GM18507 (cell line): ENCODE data around the gene ELMO1.

Experiments used
- DNase-seq: peaks from one replicate; pipeline ENCODE4 v3.0.0; 2011; ENCODE audit warnings: low read depth; ENCODE audit not compliant: insufficient read length; ENCODE audit errors: extremely low spot score
- FAIRE-seq: peaks from 2 replicates; lab custom pipeline; 2011; peaks lifted over from hg19 to GRCh38; lab: Jason Lieb, UNC

The ELMO1 gene

DNA sequence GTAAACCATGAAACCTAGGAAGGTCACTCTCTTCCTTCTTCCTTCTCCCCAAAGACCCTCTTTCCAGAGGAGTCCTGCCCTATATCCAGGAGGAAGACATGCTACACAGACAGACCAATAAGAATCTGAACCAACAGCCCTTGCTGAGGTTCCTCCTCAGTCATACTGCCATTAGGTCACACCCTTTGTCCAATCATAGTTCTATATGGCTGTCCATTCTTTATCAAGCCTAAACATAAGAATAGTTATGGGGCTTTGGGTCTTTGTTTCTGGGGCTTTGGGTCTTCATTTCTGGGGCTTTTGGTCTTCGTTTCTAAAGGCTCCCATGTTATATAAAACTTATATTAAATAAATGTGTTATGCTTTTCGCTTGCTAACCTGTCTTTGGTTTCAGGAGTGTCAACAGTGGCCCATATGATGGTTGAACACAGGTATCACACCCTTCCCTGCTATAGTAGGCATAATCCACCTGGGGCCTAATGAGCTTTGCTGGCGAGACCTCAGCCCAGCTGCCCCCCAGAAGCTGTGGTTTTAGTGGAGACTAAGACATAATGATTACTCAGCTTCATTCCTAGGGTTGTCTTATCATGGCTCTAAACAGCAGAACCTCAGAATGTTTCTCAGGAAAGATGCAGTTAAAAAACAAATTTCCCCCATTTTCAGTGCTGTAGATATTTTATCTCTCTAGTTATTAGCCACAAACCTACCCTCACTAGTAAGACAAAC is 91.6 kb downstream of the ELMO1 start:
- DNase-seq: no peak
- FAIRE-seq: no peak

DNA sequence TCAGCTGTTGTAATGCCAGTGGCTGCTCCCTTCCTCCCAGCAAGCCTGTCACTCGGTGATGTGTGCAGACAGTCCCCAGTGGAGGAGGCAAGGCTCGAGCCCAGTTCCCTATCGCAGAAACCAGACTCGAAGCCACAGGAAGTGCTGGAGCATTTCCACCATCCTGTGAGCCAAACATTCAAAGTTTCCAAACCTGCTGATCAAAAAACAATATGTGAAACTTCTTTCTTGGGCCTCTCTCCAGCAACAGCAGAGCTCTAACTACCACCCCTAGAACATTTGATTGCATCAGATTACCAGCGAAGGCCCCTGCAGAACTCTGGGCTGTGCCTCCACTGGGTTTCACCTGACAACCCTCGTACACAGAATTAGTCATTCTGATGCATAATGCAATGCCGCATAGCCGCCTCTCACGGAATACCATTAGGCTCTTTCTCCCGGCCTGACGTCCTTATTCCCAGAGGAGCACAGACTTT is 94.0 kb downstream of the ELMO1 start:
- no peak for DNase-seq

DNA sequence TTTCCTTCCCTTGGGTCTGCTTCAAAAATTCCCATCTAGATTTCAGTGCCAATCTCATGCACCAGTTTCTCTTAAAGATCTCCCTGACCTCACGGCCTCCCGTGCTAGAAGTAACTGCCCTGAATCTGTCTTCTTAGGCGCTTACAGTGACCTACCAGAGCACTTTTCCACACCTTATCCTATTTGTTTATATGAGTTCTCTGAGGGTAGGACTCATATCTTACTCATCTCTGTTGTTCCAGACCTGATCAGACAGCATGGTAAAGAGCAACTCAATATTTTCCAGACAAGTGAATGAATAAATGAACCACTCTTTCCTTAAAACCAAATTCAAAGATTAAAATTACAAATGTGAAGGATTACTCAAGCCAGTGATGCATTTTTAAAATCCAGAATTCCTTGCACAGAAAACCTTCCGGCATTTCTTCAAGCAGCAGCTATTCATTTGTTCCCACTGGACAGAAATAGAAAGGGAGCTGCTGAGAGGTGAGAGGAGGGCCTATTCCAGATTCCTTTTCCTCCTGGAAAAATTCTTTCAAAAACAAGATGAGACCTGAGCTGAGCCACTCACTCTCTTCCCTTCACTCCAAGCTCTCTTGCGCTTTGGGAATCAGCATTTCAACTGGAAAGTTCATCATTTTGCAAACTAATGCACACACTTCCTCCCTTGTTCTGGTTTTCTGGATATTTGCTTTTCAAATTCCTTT is 94.6 kb downstream of the ELMO1 start:
- FAIRE-seq: no peak
- DNase-seq: no peak

More for the DNA sequence above, 94.0 kb downstream of the ELMO1 start:
- peak; percentile 21 for FAIRE-seq

DNA sequence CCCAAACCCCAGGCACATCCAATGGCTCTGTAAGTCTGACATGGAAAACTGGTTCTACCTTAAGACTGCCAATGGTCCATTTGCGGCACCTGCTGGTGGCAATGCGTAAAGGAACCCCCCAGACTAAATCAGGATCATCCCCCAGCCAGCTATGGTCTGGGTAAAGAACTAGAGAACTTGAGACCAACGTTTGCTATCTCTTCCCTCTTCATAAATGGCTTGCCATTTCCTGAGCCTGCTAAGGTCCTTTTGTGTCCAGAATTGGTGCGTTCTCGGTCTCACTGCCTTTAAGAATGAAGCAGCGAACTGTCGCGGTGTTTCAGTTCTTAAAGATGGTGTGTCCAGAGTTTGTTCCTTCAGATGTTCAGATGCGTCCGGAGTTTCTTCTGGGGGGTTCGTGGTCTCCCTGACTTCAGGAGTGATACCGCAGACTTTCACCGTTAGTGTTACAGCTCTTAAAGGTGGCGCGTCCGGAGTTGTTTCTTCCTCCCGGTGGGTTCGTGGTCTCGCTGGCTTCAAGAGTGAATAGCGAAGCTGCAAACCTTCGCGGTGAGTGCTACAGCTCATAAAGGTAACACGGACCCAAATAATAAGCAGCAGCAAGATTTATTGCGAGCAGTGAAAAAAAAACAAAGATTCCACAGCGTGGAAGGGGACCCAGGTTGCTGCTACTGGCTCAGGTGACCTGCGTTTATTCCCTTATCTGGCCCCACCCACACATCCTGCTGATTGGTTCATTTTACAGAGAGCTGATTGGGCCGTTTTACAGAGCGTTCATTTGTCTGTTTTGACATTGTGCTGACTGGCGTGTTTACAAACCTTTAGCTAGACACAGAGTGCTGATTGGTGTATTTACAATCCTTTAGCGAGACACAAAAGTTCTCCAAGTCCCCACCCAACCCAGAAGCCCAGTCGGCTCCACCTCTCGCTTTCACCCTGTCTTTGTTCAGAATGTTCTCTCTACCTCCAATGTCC is 95.4 kb downstream of the ELMO1 start:
- DNase-seq (peak; percentile 36), FAIRE-seq (peak; percentile 96)

DNA sequence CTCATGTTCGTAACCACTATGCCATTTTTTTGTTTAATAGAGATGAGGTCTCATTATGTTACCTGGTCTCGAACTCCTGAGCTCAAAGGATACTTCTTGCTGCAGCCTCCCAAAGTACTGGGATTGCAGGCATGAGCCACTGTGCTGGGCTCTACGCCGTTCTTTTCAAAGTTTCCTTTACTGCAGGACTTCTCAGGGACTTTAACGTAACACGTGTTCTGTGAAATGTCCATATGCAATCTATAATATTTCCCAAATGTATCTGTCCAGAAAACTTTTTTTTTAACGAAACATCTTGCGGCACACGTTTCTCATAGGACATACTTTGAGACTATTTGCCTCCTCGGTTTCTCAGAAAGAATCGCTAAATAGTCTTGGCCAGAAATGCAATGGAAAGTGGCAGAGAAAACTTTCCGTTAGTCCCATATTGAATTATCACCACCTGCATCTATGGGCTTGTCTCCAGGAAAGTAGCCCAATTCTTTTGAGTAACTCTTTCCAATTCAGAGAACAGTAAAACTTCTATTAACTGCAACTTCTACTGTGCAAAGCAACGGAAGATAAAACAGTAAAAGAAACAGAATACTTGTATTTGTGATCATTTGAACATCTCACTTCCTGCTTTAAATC is 96.3 kb downstream of the ELMO1 start:
- no peak for DNase-seq

DNA sequence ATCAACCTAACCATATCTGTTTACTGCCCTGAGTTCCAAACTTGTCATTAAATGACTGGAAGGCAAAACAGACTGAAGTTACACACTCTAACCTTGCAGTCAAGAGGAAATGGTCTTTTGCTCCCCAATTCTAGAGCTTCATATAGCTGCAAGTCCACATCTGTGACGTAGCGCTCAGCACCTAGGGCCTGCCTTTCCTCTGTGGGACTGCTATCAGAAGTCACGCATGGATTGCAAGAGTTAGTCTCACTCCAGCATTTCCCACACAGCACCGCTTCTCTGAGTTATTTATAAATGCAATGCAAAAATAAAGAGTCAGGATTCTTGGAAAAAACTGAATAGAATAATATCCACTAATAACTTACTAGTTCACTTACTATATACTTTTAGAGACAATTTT is 96.9 kb downstream of the ELMO1 start:
- DNase-seq (no peak), FAIRE-seq (no peak)

More for the DNA sequence above, 96.3 kb downstream of the ELMO1 start:
- FAIRE-seq: peak; percentile 15

DNA sequence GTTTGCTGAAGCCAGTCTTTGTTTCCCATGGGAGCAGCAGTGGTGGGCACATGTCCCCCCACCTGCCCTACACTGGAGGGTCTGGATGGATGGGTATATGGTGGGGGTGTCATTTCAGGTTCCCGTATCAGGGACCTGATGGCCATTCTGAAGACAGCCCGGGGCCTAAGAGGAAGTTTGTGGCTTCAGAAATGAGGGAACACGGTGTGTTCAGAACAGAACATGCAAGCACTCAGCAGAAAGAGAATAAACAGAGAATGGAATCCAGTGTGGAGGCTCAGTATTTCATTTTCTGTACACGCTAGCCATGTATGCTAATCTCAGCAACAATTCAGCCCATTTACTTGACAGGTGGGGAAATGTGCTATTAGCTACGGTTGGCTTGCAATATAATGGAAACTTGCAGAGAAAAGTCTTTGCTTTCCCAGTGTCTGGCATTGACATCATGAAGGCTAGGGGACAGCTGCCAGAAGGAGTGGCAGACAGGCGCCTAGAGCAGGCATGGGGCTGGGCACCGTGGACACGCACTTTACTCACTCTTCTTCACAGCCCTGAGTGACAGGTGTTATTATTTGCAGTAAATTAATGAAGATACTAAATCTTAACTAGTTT is 98.6 kb downstream of the ELMO1 start:
- DNase-seq (no peak), FAIRE-seq (no peak)

DNA sequence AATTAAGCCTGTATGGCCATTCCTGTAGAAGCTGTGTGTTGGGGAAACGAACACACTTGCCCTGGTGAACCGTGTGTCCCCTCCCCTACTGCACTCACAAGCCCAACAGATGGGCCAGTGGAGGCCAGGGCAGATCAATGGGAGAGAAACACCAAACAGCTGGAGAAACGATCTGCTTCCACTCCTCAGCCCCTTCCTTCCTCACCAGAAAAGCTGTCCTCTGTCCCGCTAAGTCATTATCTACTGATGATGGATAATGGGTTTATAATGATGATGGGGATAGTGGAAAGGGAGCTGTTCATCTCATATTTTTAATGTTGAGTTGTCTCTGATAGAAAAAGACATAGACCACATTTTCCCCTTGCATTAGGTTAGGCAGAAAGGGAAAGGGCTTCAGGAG is 99.7 kb downstream of the ELMO1 start:
- DNase-seq: no peak
- no peak for FAIRE-seq

DNA sequence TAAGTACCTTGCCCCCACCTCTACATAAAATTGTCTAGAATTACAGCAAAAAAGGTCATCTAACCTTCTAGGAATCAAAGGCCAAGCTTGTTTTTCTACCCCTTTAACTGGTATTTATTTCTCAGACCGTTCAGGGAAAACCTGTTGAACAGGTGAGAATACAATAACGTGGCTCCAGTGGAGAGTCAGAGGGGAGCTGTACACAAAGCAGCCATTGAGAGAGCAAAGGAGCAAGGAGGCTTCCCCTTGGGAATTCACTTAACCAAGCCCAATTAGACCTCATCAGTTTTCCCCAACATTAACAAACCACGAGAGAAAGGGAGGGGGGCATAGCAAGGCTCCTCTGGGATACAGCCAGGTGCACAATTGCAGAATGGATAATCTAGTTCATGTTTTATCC is 101.9 kb downstream of the ELMO1 start:
- FAIRE-seq (no peak), DNase-seq (no peak)

DNA sequence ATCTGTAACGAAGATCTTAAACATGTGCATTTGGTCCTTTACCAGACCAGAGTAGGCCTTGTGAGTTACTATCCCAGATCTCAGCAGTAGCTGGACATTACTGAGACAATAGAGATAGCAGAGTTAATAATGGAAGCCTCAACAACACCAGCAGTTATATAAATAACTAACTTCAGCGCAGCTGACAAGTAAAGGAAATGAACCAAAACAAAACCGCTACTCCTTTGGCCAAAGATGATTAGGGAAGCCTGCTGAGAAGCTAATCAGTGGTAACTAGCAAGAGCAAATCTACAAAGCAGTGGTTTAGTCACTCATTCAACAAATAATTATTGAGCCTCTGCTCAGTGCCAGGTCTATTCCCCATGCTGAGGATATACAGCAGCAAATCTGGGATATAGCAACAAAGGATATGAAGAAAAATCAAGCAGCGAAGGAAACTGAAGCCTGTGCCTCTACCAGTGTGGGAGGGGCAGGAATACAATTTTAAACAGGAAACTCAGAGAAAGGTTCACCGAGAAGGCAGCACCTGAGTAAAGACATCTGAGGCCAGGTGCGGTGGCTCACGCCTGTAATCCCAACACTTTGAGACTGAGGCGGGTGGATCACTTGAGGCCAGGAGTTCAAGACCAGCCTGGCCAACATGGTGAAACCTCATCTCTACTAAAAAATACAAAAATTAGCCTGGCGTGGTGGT is 103.6 kb downstream of the ELMO1 start:
- FAIRE-seq (peak; percentile 88), DNase-seq (no peak)

DNA sequence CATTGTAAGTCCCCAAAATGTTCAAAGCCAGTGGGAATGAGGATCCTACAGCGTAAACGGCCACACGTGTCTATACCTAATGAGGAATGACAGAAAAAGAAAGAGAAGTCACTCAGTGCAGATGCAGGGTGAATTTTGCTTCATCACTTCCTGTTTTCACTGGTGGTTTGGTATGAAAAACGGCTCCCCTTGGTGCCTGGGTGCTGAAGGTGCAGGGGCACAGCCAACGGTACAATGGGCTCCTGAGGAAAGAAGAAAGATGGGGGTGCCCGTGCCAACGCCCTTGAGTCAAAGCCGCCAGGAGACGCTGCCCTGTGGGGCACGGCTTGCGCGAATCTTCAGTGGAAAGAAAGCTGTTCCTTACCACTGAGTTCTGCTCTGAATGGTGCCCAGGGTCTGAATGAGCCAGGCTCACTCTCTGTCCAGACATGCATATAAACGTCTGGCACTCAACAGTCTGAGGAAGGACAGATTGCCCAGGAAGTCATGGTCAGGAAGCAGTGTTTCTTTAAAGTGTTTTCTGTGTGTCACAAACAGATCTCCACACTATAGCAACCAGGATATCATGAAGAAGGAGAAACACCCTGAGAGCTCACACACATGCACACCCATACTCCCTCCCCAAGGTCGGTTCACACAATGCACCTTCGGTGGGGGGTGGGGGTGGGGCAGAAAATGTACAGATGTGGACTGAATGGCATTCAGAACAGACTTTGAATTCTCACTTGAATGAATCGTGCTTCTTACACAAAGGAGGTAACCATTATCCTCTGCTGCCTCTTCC is 105.8 kb downstream of the ELMO1 start:
- peak; percentile 28 for DNase-seq
- FAIRE-seq: peak; percentile 97

DNA sequence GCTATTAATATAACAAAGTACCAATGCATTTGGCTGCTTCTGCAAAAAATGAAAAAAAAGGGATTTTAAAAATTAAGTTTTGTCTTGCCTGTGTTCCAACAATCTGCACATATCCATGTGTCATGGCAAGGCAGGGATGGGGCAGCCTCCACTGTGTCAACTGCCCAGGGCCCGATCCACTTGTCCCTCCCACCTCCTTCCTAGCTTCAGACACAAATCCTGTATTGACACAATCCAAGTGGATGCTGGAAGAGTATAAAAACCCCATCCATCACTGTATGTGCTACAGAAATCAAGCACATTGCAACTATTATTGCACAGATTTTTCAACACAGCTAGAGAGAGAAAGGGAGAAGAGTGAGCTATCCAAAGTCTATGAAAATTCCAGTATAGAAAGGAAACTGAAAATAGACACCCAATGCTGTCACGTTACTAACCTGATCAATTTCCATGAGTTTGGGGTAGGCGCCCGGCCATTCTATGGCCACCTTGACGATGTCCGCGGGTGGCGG is 106.4 kb downstream of the ELMO1 start:
- FAIRE-seq (no peak), DNase-seq (no peak)

DNA sequence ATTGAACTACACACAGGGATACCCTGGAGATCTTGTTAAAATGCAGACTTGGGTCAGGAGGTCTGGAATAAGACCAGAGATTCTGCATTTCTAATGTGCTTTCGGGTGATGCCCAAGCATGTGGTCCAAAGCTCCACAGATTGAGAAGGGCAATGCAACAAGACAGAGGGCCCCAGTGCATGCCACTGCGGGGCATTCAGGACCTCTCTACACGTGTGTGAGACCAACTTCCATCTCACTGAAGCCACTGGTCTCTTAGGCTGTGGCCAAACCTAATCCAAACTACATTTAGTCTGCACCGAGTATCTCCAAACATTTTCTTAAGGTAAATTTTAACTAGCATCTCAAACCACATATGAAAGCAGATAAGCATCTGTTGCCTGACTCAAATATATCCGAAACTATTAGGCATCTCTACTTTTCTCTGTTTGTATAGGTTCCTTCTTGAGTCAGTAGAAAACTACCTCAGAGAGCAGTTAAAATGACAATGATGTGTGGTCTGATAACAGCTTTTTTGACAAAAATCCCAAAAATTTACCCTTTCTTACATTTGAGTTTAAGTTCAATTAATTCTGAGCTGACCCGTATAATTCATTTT is 107.5 kb downstream of the ELMO1 start:
- FAIRE-seq (peak; percentile 96), DNase-seq (no peak)

DNA sequence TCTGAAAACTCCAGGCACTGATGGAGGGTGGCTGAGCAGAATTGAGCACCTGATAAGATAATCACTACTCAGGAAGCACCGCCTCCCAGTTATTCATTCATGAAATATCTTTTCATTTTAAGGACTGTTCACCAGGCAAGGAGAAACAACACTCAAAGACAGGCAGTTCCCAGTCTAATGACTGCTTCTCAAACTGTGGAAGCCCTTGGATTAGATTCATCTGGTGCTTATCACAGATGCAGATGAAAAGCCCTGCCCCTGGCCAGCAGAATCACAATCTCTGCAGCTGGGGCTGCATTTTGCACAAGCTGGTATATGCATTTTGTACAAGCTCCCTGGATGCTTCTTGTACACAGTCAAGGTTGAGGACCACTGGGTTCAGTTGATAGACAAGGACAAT is 109.7 kb downstream of the ELMO1 start:
- DNase-seq (no peak), FAIRE-seq (peak; percentile 70)

DNA sequence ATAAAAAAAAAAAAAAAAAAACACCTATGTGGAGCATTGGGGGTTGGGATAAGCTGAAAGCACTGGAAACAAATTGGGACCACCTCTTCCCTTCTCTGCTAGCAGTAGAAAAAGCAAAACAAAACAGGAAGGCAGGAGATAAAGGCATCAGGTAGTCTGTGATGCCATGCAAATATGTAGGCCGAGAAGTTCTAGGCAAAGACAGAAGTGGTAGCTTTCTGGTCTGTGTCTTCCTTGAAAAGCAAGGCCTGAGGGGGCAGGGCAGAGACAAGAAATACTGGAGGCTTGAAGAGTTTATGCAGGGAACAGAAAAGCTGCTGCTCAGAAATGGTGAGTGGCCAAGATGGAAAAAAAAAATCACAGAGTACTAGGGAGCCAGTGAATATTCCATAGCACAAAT is 111.1 kb downstream of the ELMO1 start:
- no peak for DNase-seq
- FAIRE-seq: peak; percentile 56

DNA sequence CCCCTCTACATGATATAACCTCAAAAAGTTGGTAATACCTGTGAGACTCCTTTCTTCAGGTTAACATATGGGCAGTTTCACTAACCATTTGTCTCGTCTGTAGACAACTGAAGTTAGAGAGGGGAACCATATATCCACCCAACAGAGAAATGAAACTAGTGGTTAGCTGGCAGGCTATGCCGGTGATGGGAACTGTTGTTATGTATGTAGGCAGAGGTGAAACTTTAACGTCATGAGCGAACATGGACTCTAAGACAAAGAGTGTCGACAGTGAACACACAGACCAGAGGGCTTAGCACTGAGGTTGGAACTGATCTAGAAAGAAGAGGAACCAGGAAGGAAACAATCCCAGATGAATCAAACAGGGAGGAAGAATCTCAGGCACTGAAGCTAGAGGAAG is 112.4 kb downstream of the ELMO1 start:
- peak; percentile 99 for FAIRE-seq

DNA sequence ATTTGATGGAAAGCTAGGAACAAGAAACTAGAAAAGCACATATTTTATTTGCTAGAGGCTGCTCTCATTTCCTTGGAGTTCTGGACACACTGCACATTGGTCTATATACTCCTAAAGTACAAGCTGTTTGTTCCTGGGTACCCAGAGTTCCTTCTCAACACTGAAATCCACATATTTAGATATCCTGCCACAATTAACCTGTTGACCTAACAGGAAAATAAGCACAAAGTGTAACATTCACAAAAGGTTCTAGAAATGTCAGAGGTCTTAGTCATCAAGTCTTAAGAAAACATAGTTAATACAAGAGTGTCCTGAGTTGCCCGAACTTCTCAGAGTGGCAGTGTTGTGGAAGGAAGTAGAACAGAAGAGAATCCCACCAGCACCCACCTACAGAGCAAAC is 115.6 kb downstream of the ELMO1 start:
- no peak for DNase-seq
- no peak for FAIRE-seq

More for the DNA sequence above, 112.4 kb downstream of the ELMO1 start:
- peak; percentile 47 for DNase-seq
